ENCODE data around the gene CD300LD.

CD300LD gene

GRCh38 chr17:74545843-74546230, 46.2 kb downstream of the CD300LD start, which contains the start of gene CD300C:
Gene CD300C, minus strand, starts transcription at chr17:74546115. Its CDS starts 333 bp downstream, at chr17:74545782.
- DNase-seq, result peak in 7 of 56 donors; percentile 7 to 20 (median 17)

- no peak for DNase-seq
Observed at GRCh38 chr17:74544991-74545842, 46.9 kb downstream of the CD300LD start.

- no peak for DNase-seq
Observed at GRCh38 chr17:74543891-74544760, 48.0 kb downstream of the CD300LD start.

- no peak for DNase-seq
Observed at GRCh38 chr17:74543406-74543805, 48.7 kb downstream of the CD300LD start.

- DNase-seq, result no peak
Observed at GRCh38 chr17:74542727-74543383, 49.2 kb downstream of the CD300LD start.

- DNase-seq, result no peak
Observed at GRCh38 chr17:74542166-74542565, 49.9 kb downstream of the CD300LD start.

- no peak for DNase-seq
Observed at GRCh38 chr17:74541176-74542111, 50.6 kb downstream of the CD300LD start.

GRCh38 chr17:74539281-74539820, 52.7 kb downstream of the CD300LD start:
- DNase-seq, result no peak

GRCh38 chr17:74536890-74537289, 55.2 kb downstream of the CD300LD start:
- DNase-seq, result no peak

- peak in 17 of 56 donors; percentile 18 to 69 (median 35) for DNase-seq
Observed at GRCh38 chr17:74532115-74532514, 60.0 kb downstream of the CD300LD start.

GRCh38 chr17:74531231-74531761, 60.8 kb downstream of the CD300LD start, which contains the start of gene CD300LB:
Gene CD300LB, minus strand, starts transcription at chr17:74531475. Its CDS starts 125 bp downstream, at chr17:74531350.
- no peak for DNase-seq

- DNase-seq, result no peak
Observed at GRCh38 chr17:74530831-74531150, 61.3 kb downstream of the CD300LD start.
